GM23248 (cell line): Measurements from ENCODE around the gene COL23A1. TPM values are rescaled to one million over a fixed set of nuclear protein-coding genes. Genes with fewer than 3 reads are reported as not detected.

ENCODE experiments used
- DNase-seq: peaks from one replicate; pipeline ENCODE4 v3.0.0-alpha.2; 2015
- H2AFZ ChIP-seq: fragments of 200-600 bp; sonication (generic); 2 replicates; pipeline ENCODE4 v1.6.1; 2016; ENCODE audit warnings: antibody characterized with exemption
- H3F3A ChIP-seq: fragments of 200-600 bp; sonication (generic); 2 replicates; pipeline ENCODE4 v1.6.1; 2016; ENCODE audit warnings: mild to moderate bottlenecking, antibody characterized with exemption, mixed run types; ENCODE audit not compliant: insufficient read depth
- H3K27ac ChIP-seq: fragments of 200-600 bp; sonication (generic); 2 replicates; pipeline ENCODE4 v1.5.1; 2016; ENCODE audit warnings: mild to moderate bottlenecking
- H3K27me3 ChIP-seq: fragments of 200-600 bp; sonication (generic); replicated peaks from 2 replicates; pipeline ENCODE4 v1.6.1; 2016; ENCODE audit warnings: mild to moderate bottlenecking; ENCODE audit not compliant: insufficient read depth
- H3K36me3 ChIP-seq: fragments of 200-600 bp; sonication (generic); 2 replicates; pipeline ENCODE4 v1.6.1; 2016; ENCODE audit warnings: low read depth, mild to moderate bottlenecking
- H3K4me1 ChIP-seq: fragments of 200-600 bp; sonication (generic); 2 replicates; pipeline ENCODE4 v1.6.1; 2016; ENCODE audit warnings: mild to moderate bottlenecking; ENCODE audit not compliant: insufficient read depth
- H3K4me2 ChIP-seq: fragments of 200-600 bp; sonication (generic); one replicate; pipeline ENCODE4 v1.6.1; 2016; ENCODE audit warnings: mild to moderate bottlenecking; ENCODE audit not compliant: unreplicated experiment
- H3K4me3 ChIP-seq: fragments of 200-600 bp; sonication (generic); 2 replicates; pipeline ENCODE4 v1.5.1; 2016; ENCODE audit warnings: mild to moderate bottlenecking
- H3K79me2 ChIP-seq: fragments of 200-600 bp; sonication (generic); 2 replicates; pipeline ENCODE4 v1.6.1; 2016; ENCODE audit warnings: mild to moderate bottlenecking; ENCODE audit not compliant: insufficient read depth
- H3K9ac ChIP-seq: fragments of 200-600 bp; sonication (generic); 2 replicates; pipeline ENCODE4 v1.6.1; 2016; ENCODE audit warnings: mild to moderate bottlenecking
- H3K9me2 ChIP-seq: fragments of 200-600 bp; sonication (generic); 2 replicates; pipeline ENCODE4 v1.6.1; 2016; ENCODE audit warnings: mixed run types, mild to moderate bottlenecking, moderate library complexity; ENCODE audit not compliant: insufficient read depth
- H3K9me3 ChIP-seq: fragments of 200-600 bp; sonication (generic); one replicate; pipeline ENCODE4 v1.6.1; 2017; ENCODE audit warnings: low read depth
- H4K20me1 ChIP-seq: fragments of 200-600 bp; sonication (generic); 2 replicates; pipeline ENCODE4 v1.6.0; 2016; ENCODE audit not compliant: insufficient read depth
- EZH2 ChIP-seq: fragments of 200-600 bp; sonication (generic); IDR thresholded peaks from 2 replicates; pipeline ENCODE4 v1.6.1; 2018; ENCODE audit warnings: antibody characterized with exemption, mild to moderate bottlenecking; ENCODE audit not compliant: insufficient read depth, poor library complexity, severe bottlenecking
- EZH2phosphoT487 ChIP-seq: fragments of 200-600 bp; sonication (generic); IDR thresholded peaks from 2 replicates; pipeline ENCODE4 v1.6.1; 2018; ENCODE audit warnings: antibody characterized with exemption, moderate library complexity, mild to moderate bottlenecking, low read depth; ENCODE audit not compliant: insufficient read depth
- WGBS, 2 experiments: methylation state at CpG; one replicate each; pipeline ENCODE4 v1.1.6; 2015 to 2017; ENCODE audit warnings: low lambda C conversion rate in 2 of 2, low coverage in 1 of 2; ENCODE audit errors: missing lambda C conversion rate in 2 of 2; 5-methylcytosine and 5-hydroxymethylcytosine counted together
- in situ Hi-C: fragments of 300-500 bp; cut with MboI; formaldehyde crosslinking; loops from 2 replicates; pipeline ENCODE4 v1.15.0; 2020
- polyA plus RNA-seq: library from polyadenylated mRNA; unstranded; fragments of >200 nt; fragmentation: Nextera tagmentation; extraction: Ambion mirVana; gene quantifications from 2 replicates; pipeline ENCODE4 v1.2.1, GENCODE V29; 2016
- total RNA-seq: library from RNA; depleted of rRNA; stranded (reverse); fragments of >200 nt; shearing (Covaris generic); gene quantifications from 2 replicates; pipeline ENCODE4 v1.2.3, GENCODE V29; 2014

The COL23A1 gene
- total and polyA plus RNA-seq, 2 experiments from 2014 or later, result not detected

- Histone ChIP-seq H3K4me1 (no peaks in the 10 kb centered on the region), H2AFZ (no peak overlapping the region), H3K9me2 (no peaks in the 10 kb centered on the region), H3K4me3 (no peak overlapping the region), H4K20me1 (no peaks in the 10 kb centered on the region), H3K27me3 (no peaks in the 10 kb centered on the region), H3K9me3 (no peaks in the 10 kb centered on the region), H3K27ac (no peak overlapping the region), H3K79me2 (no peaks in the 10 kb centered on the region), H3K36me3 (no peaks in the 10 kb centered on the region), H3F3A (no peaks in the 10 kb centered on the region), H3K4me2 (no peak overlapping the region), H3K9ac (no peak overlapping the region)
- WGBS, 2 experiments, result 39 to 43% methylated on average over 7 of the region's 7 CpGs
- TF ChIP-seq EZH2phosphoT487, result no peak
- in situ Hi-C loops, result no loop called here
- no peak for DNase-seq
These were observed 116.3 kb downstream of the COL23A1 start for GRCh38 chr5:178473854-178474253.

- Histone ChIP-seq H3K27me3 (no peaks in the 10 kb centered on the region), H2AFZ (no peak overlapping the region), H3F3A (no peaks in the 10 kb centered on the region), H3K4me3 (no peak overlapping the region), H3K9me2 (no peaks in the 10 kb centered on the region), H3K79me2 (no peaks in the 10 kb centered on the region), H3K9me3 (no peaks in the 10 kb centered on the region), H3K4me1 (no peaks in the 10 kb centered on the region), H3K27ac (no peak overlapping the region), H3K9ac (no peak overlapping the region), H3K4me2 (no peak overlapping the region), H3K36me3 (no peaks in the 10 kb centered on the region), H4K20me1 (no peaks in the 10 kb centered on the region)
- in situ Hi-C loops, result no loop called here
- no peak for DNase-seq
- WGBS, 2 experiments, result 42 to 48% methylated on average over 4 of the region's 4 CpGs
- no peak for TF ChIP-seq EZH2
- TF ChIP-seq EZH2phosphoT487, result no peak
These were observed 118.1 kb downstream of the COL23A1 start for GRCh38 chr5:178472138-178472537.

DNA sequence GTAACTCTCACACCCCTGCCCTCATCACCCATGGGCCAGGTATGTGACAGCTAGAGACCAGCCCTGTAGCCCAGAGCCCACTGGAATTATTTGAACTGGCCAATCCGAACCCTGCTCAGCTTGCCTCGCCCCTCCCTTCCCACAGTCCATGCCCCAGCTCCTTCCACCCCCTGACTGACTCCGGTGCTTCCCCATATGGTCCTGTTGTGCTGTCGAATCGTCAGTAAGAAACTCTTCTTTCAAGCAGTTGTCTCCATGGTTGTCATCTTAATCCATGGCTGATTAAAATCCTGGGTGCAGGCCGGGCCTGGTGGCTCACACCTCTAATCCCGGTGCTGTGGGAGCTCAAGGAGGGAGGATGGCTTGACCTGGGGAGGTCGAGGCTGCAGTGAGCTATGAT, 118.5 kb downstream of the COL23A1 start:
- Histone ChIP-seq H2AFZ (no peak overlapping the region), H3K79me2 (no peaks in the 10 kb centered on the region), H4K20me1 (no peaks in the 10 kb centered on the region), H3K9me2 (no peaks in the 10 kb centered on the region), H3K27me3 (no peaks in the 10 kb centered on the region), H3K27ac (no peak overlapping the region), H3K36me3 (no peaks in the 10 kb centered on the region), H3K4me1 (no peaks in the 10 kb centered on the region), H3K4me2 (no peak overlapping the region), H3K4me3 (no peak overlapping the region), H3K9ac (no peak overlapping the region), H3K9me3 (no peaks in the 10 kb centered on the region), H3F3A (no peaks in the 10 kb centered on the region)
- 50 to 58% methylated on average over 8 of the region's 8 CpGs for WGBS, 2 experiments
- TF ChIP-seq EZH2 (no peak), EZH2phosphoT487 (no peak)
- DNase-seq, result no peak
- in situ Hi-C loops, result no loop called here

GRCh38 chr5:178470760-178471025, 119.5 kb downstream of the COL23A1 start:
- WGBS, 2 experiments, result 68 to 73% methylated on average over 6 of the region's 6 CpGs
- no peak overlapping the region for H3K27ac ChIP-seq
- no peaks in the 10 kb centered on the region for H3K79me2 ChIP-seq
- no peaks in the 10 kb centered on the region for H3K9me2 ChIP-seq
- no peak overlapping the region for H3K4me3 ChIP-seq
- H3F3A ChIP-seq, result no peaks in the 10 kb centered on the region
- no peak for TF ChIP-seq EZH2
- TF ChIP-seq EZH2phosphoT487, result no peak
- no peak overlapping the region for H2AFZ ChIP-seq
- no peak for DNase-seq
- H3K4me1 ChIP-seq, result no peaks in the 10 kb centered on the region
- no peaks in the 10 kb centered on the region for H3K36me3 ChIP-seq
- H3K27me3 ChIP-seq, result no peaks in the 10 kb centered on the region
- no peaks in the 10 kb centered on the region for H3K9me3 ChIP-seq
- in situ Hi-C loops, result no loop called here
- H3K4me2 ChIP-seq, result no peak overlapping the region
- H3K9ac ChIP-seq, result no peak overlapping the region
- H4K20me1 ChIP-seq, result no peaks in the 10 kb centered on the region

DNA sequence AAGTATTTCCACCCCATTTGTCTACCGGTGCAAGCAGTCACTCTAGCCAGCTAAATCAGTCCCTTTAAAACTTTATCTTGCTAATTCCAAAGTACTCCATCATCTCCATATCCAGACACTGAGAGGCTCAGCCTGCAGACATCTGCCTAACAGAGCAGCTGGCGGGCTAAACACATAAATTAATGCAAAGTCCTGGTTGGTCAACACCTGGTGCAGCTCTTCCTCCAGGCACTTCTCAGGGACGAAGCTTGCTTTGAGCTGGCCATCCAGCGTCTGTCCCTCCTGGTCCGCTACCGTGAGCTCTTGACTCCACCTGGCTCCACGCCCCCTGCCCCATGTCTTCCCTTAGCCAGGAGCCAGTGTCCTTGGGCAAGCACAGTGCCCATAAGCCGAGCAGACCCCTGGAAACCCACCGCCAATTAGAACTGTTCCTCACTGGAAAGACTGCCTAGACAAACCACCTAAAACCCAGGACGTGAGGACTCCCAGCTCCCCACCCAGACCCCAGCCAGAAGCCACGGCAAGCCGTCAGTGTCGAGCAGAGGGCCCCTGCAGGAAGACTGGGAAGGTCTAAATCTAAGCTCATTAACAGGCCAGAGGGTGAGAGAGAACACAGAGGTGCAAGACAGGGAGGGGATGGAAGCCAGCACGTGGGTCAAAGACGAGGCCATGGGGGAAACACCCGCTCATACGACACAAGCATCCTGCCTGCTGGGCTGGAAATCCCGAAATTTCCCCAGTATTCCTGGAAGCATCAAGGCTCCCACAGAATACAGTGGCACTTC, 120.0 kb downstream of the COL23A1 start:
- Histone ChIP-seq H3K4me3 (no peak overlapping the region), H3K27me3 (no peaks in the 10 kb centered on the region), H3K9me3 (no peaks in the 10 kb centered on the region), H2AFZ (no peak overlapping the region), H3K79me2 (no peaks in the 10 kb centered on the region), H4K20me1 (no peaks in the 10 kb centered on the region), H3K4me2 (no peak overlapping the region), H3F3A (no peaks in the 10 kb centered on the region), H3K4me1 (no peaks in the 10 kb centered on the region), H3K36me3 (no peaks in the 10 kb centered on the region), H3K9ac (no peak overlapping the region), H3K9me2 (no peaks in the 10 kb centered on the region), H3K27ac (no peak overlapping the region)
- no peak for DNase-seq
- in situ Hi-C loops, result no loop called here
- 64 to 67% methylated on average over 18 of the region's 18 CpGs for WGBS, 2 experiments
- TF ChIP-seq EZH2 (no peak), EZH2phosphoT487 (no peak)
